SU-DHL-6 (cell line): Measurements from ENCODE around the gene SLC16A12.

Source experiments
- H2AFZ ChIP-seq: fragments of 200-600 bp; sonication (generic); 2 replicates; pipeline ENCODE4 v1.6.1; 2014; ENCODE audit warnings: low read depth, mild to moderate bottlenecking, moderate library complexity, mixed read lengths, antibody characterized with exemption, low read length; ENCODE audit not compliant: severe bottlenecking
- H3F3A ChIP-seq: fragments of 200-600 bp; shearing (Covaris generic); 2 replicates; pipeline ENCODE4 v1.6.0; 2016; ENCODE audit warnings: antibody characterized with exemption, mild to moderate bottlenecking; ENCODE audit not compliant: insufficient read depth
- H3K27ac ChIP-seq: fragments of 200-600 bp; sonication (generic); 2 replicates; pipeline ENCODE4 v1.5.1; 2016; ENCODE audit warnings: low read depth, mild to moderate bottlenecking, low read length, moderate library complexity, mixed read lengths
- H3K27me3 ChIP-seq: fragments of 200-600 bp; sonication (generic), shearing (Covaris generic); 2 replicates; pipeline ENCODE4 v1.6.0; 2014; ENCODE audit warnings: mild to moderate bottlenecking, low read length
- H3K36me3 ChIP-seq: fragments of 200-600 bp; sonication (generic); 2 replicates; pipeline ENCODE4 v1.6.1; 2014; ENCODE audit warnings: mild to moderate bottlenecking, low read length, mixed read lengths
- H3K4me2 ChIP-seq: fragments of 300-600, 200-600 bp; shearing (Covaris generic), sonication (generic); 2 replicates; pipeline ENCODE4 v1.6.0; 2014; ENCODE audit warnings: low read length, low read depth, mild to moderate bottlenecking; ENCODE audit not compliant: poor library complexity, severe bottlenecking
- H3K4me3 ChIP-seq: fragments of 200-600 bp; sonication (generic); 2 replicates; pipeline ENCODE4 v1.5.1; 2014; ENCODE audit warnings: antibody characterized with exemption, low read length, mild to moderate bottlenecking, mixed read lengths; ENCODE audit not compliant: insufficient read depth, poor library complexity, severe bottlenecking
- H3K79me2 ChIP-seq: fragments of 200-600 bp; sonication (generic); 2 replicates; pipeline ENCODE4 v1.6.1; 2014; ENCODE audit warnings: mild to moderate bottlenecking, low read length, moderate library complexity; ENCODE audit not compliant: insufficient read depth
- H3K9ac ChIP-seq: fragments of 200-600 bp; sonication (generic); 2 replicates; pipeline ENCODE4 v1.7.0; 2014; ENCODE audit warnings: mild to moderate bottlenecking, low read length
- H3K9me2 ChIP-seq: fragments of 200-600 bp; sonication (generic); replicated peaks from 2 replicates; pipeline ENCODE4 v1.6.1; 2014; ENCODE audit warnings: low read length; ENCODE audit not compliant: insufficient read depth
- H3K9me3 ChIP-seq: fragments of 200-600 bp; sonication (generic); 2 replicates; pipeline ENCODE4 v1.6.1; 2014; ENCODE audit warnings: low read length, mixed read lengths; ENCODE audit not compliant: insufficient read depth
- H4K20me1 ChIP-seq: fragments of 200-600 bp; sonication (generic); 2 replicates; pipeline ENCODE4 v1.6.1; 2014; ENCODE audit warnings: low read depth, mild to moderate bottlenecking, antibody characterized with exemption, low read length, moderate library complexity, mixed read lengths
- CTCF ChIP-seq: fragments of 200-600 bp; sonication (generic); IDR thresholded peaks from one replicate; pipeline ENCODE4 v1.5.1; 2017; ENCODE audit warnings: antibody characterized with exemption, mild to moderate bottlenecking, low read length, moderate library complexity; ENCODE audit not compliant: insufficient read depth, poor library complexity, severe bottlenecking
- EZH2phosphoT487 ChIP-seq: fragments of 200-600 bp; sonication (generic), shearing (Covaris generic); conservative IDR thresholded peaks from 2 replicates; pipeline ENCODE4 v1.6.1; 2018; ENCODE audit warnings: mild to moderate bottlenecking, antibody characterized with exemption, low read length, moderate library complexity, mixed read lengths

The SLC16A12 gene

GRCh38 chr10:89482256-89482655 lies 53.1 kb downstream of the SLC16A12 start:
- no peak overlapping the region for H3K9ac ChIP-seq
- H2AFZ ChIP-seq: no peak overlapping the region
- TF ChIP-seq CTCF (no peak), EZH2phosphoT487 (no peak)
- H3K27me3 ChIP-seq: no peaks in the 10 kb centered on the region
- H4K20me1 ChIP-seq: no peaks in the 10 kb centered on the region
- H3F3A ChIP-seq: no peaks in the 10 kb centered on the region
- no peaks in the 10 kb centered on the region for H3K36me3 ChIP-seq
- no peaks in the 10 kb centered on the region for H3K9me2 ChIP-seq
- H3K9me3 ChIP-seq: no peaks in the 10 kb centered on the region
- H3K79me2 ChIP-seq: no peaks in the 10 kb centered on the region
- no peak overlapping the region for H3K4me2 ChIP-seq
- no peak overlapping the region for H3K27ac ChIP-seq
- H3K4me3 ChIP-seq: no peak overlapping the region

GRCh38 chr10:89481662-89482061 lies 53.7 kb downstream of the SLC16A12 start:
- Histone ChIP-seq H3K4me2 (no peak overlapping the region), H3K27ac (no peak overlapping the region), H4K20me1 (no peaks in the 10 kb centered on the region), H3K79me2 (no peaks in the 10 kb centered on the region), H3K9ac (no peak overlapping the region), H3K9me2 (no peaks in the 10 kb centered on the region), H2AFZ (no peak overlapping the region), H3K27me3 (no peaks in the 10 kb centered on the region), H3K36me3 (no peaks in the 10 kb centered on the region), H3K4me3 (no peak overlapping the region), H3F3A (no peaks in the 10 kb centered on the region), H3K9me3 (no peaks in the 10 kb centered on the region)
- TF ChIP-seq EZH2phosphoT487: no peak
- TF ChIP-seq CTCF: no peak

- no peak for TF ChIP-seq EZH2phosphoT487
- no peak for TF ChIP-seq CTCF
- H3K9ac ChIP-seq: no peak overlapping the region
- no peaks in the 10 kb centered on the region for H4K20me1 ChIP-seq
- no peak overlapping the region for H3K4me2 ChIP-seq
- H3K36me3 ChIP-seq: no peaks in the 10 kb centered on the region
- H3K9me3 ChIP-seq: no peaks in the 10 kb centered on the region
- no peaks in the 10 kb centered on the region for H3F3A ChIP-seq
- no peaks in the 10 kb centered on the region for H3K27me3 ChIP-seq
- H3K9me2 ChIP-seq: no peaks in the 10 kb centered on the region
- no peak overlapping the region for H3K27ac ChIP-seq
- H3K4me3 ChIP-seq: no peak overlapping the region
- no peaks in the 10 kb centered on the region for H3K79me2 ChIP-seq
- no peak overlapping the region for H2AFZ ChIP-seq
Observed at GRCh38 chr10:89479771-89480446, 55.5 kb downstream of the SLC16A12 start.
